DND-41 (cell line): ENCODE measurements around the gene CCND1.
"Not testable (repeated sequence)": the region's sequence is repeated elsewhere in the genome, so short reads cannot be mapped to it uniquely, and the experiment has no call there.

Source experiments
- ATAC-seq: fragments of 200-7000 bp; cut with Tn5 transposase; 3 replicates; pipeline ENCODE4 v1.9.1; 2021; ENCODE audit warnings: low read depth; ENCODE audit not compliant: insufficient read depth
- DNase-seq: peaks from one replicate; pipeline ENCODE4 v3.0.0-alpha.2; 2020
- H2AFZ ChIP-seq: 2 replicates; pipeline ENCODE4 v1.6.0; 2012; ENCODE audit warnings: low read depth, low read length
- H3K27ac ChIP-seq: 2 replicates; pipeline ENCODE4 v1.5.1; 2012; ENCODE audit warnings: low read length, inconsistent platforms
- H3K27me3 ChIP-seq: fragments of 200-600 bp; sonication (generic); 2 replicates; pipeline ENCODE4 v1.6.0; 2012; ENCODE audit warnings: low read length, mild to moderate bottlenecking, inconsistent platforms; ENCODE audit not compliant: insufficient read depth, poor library complexity
- H3K36me3 ChIP-seq: 2 replicates; pipeline ENCODE4 v1.5.1; 2012; ENCODE audit warnings: low read length, inconsistent platforms; ENCODE audit not compliant: insufficient read depth
- H3K4me1 ChIP-seq: 2 replicates; pipeline ENCODE4 v1.5.1; 2012; ENCODE audit warnings: mild to moderate bottlenecking, low read length; ENCODE audit not compliant: insufficient read depth
- H3K4me2 ChIP-seq: 2 replicates; pipeline ENCODE4 v1.6.0; 2012; ENCODE audit warnings: mild to moderate bottlenecking, moderate library complexity, low read length, inconsistent platforms; ENCODE audit not compliant: insufficient read depth
- H3K4me3 ChIP-seq, 2 experiments: fragments of 200-600 bp in 1 of 2; shearing (Covaris generic) in 1 of 2; 2 replicates each; pipeline ENCODE4 v1.5.1; 2012 to 2016; ENCODE audit warnings: inconsistent platforms in 2 of 2, low read length in 2 of 2, mild to moderate bottlenecking in 2 of 2, low read depth in 1 of 2, moderate library complexity in 1 of 2
- H3K79me2 ChIP-seq: 2 replicates; pipeline ENCODE4 v1.6.0; 2012; ENCODE audit warnings: low read length, inconsistent platforms; ENCODE audit not compliant: insufficient read depth
- H3K9ac ChIP-seq: 2 replicates; pipeline ENCODE4 v1.6.0; 2012; ENCODE audit warnings: low read depth, mild to moderate bottlenecking, inconsistent platforms, low read length, moderate library complexity
- H3K9me3 ChIP-seq: 2 replicates; pipeline ENCODE4 v1.5.1; 2012; ENCODE audit warnings: low read length, moderate library complexity, mild to moderate bottlenecking, inconsistent platforms; ENCODE audit not compliant: insufficient read depth, severe bottlenecking
- H4K20me1 ChIP-seq: 2 replicates; pipeline ENCODE4 v1.6.0; 2012; ENCODE audit warnings: low read length; ENCODE audit not compliant: insufficient read depth
- CTCF ChIP-seq: IDR thresholded peaks from 2 replicates; pipeline ENCODE4 v1.5.1; 2012; ENCODE audit warnings: borderline replicate concordance, low read length, moderate library complexity, mild to moderate bottlenecking; ENCODE audit not compliant: poor library complexity, severe bottlenecking; ENCODE audit errors: extremely low read depth
- EZH2 ChIP-seq: IDR thresholded peaks from 3 replicates; pipeline ENCODE4 v1.6.1; 2012; ENCODE audit warnings: borderline replicate concordance, low read depth, mild to moderate bottlenecking, moderate library complexity, low read length, inconsistent platforms; ENCODE audit not compliant: severe bottlenecking

Gene CCND1

GRCh38 chr11:69692422-69692821 lies 51.5 kb downstream of the CCND1 start:
- H3K9ac ChIP-seq = no peak overlapping the region
- no peaks in the 10 kb centered on the region for H3K36me3 ChIP-seq
- no peaks in the 10 kb centered on the region for H4K20me1 ChIP-seq
- H3K4me2 ChIP-seq = no peak overlapping the region
- H3K4me3 ChIP-seq = no peak overlapping the region
- no peaks in the 10 kb centered on the region for H3K79me2 ChIP-seq
- no peak for TF ChIP-seq CTCF
- TF ChIP-seq EZH2 = no peak
- no peak overlapping the region for H2AFZ ChIP-seq
- H3K27me3 ChIP-seq = no peaks in the 10 kb centered on the region
- H3K4me1 ChIP-seq = no peaks in the 10 kb centered on the region
- H3K27ac ChIP-seq = no peak overlapping the region
- DNase-seq (no peak), ATAC-seq (no peak)
- no peaks in the 10 kb centered on the region for H3K9me3 ChIP-seq

GRCh38 chr11:69694781-69695180 lies 53.8 kb downstream of the CCND1 start:
- Histone ChIP-seq H3K4me3 (no peak overlapping the region), H2AFZ (no peak overlapping the region), H3K9me3 (no peaks in the 10 kb centered on the region), H3K4me2 (no peak overlapping the region), H4K20me1 (no peaks in the 10 kb centered on the region), H3K27ac (no peak overlapping the region), H3K27me3 (no peaks in the 10 kb centered on the region), H3K9ac (no peak overlapping the region), H3K36me3 (no peaks in the 10 kb centered on the region), H3K79me2 (no peaks in the 10 kb centered on the region), H3K4me1 (no peaks in the 10 kb centered on the region)
- DNase-seq (no peak), ATAC-seq (no peak)
- TF ChIP-seq CTCF (no peak), EZH2 (no peak)

GRCh38 chr11:69695581-69695980 lies 54.6 kb downstream of the CCND1 start:
- Histone ChIP-seq H3K9ac (no peak overlapping the region), H3K36me3 (no peaks in the 10 kb centered on the region), H4K20me1 (no peaks in the 10 kb centered on the region), H3K27ac (no peak overlapping the region), H3K79me2 (no peaks in the 10 kb centered on the region), H3K4me1 (no peaks in the 10 kb centered on the region), H3K4me2 (no peak overlapping the region), H3K27me3 (no peaks in the 10 kb centered on the region), H3K4me3 (no peak overlapping the region), H2AFZ (no peak overlapping the region), H3K9me3 (no peaks in the 10 kb centered on the region)
- no peak for TF ChIP-seq EZH2
- no peak for TF ChIP-seq CTCF
- ATAC-seq = no peak
- no peak for DNase-seq

GRCh38 chr11:69695995-69696394 lies 55.0 kb downstream of the CCND1 start:
- H3K79me2 ChIP-seq, H3K36me3 ChIP-seq, H4K20me1 ChIP-seq, H3K4me1 ChIP-seq, ATAC-seq, DNase-seq, H2AFZ ChIP-seq, H3K27me3 ChIP-seq, H3K4me3 ChIP-seq, H3K27ac ChIP-seq, H3K4me2 ChIP-seq, H3K9me3 ChIP-seq, H3K9ac ChIP-seq: not testable (repeated sequence)
